GM06990 (cell line): Measurements from ENCODE around the gene DLK1.

ENCODE experiments used
- DNase-seq: peaks from one replicate; pipeline ENCODE4 v3.0.0-alpha.2; 2011; ENCODE audit not compliant: insufficient read length; ENCODE audit errors: extremely low read depth
- H3K27me3 ChIP-seq: replicated peaks from 2 replicates; pipeline ENCODE4 v1.6.0; 2011; ENCODE audit warnings: low read length; ENCODE audit not compliant: control insufficient read depth, insufficient read depth
- H3K36me3 ChIP-seq: 2 replicates; pipeline ENCODE4 v1.5.1; 2011; ENCODE audit warnings: low read length; ENCODE audit not compliant: control insufficient read depth, insufficient read depth
- H3K4me3 ChIP-seq: replicated peaks from 2 replicates; pipeline ENCODE4 v1.5.1; 2011; ENCODE audit warnings: low read depth, mild to moderate bottlenecking, control low read depth, low read length
- CTCF ChIP-seq: IDR thresholded peaks from 2 replicates; pipeline ENCODE4 v1.5.1; 2011; ENCODE audit warnings: low read length, control low read depth, mild to moderate bottlenecking, inconsistent platforms; ENCODE audit not compliant: insufficient read depth, poor library complexity, severe bottlenecking

The DLK1 gene

GRCh38 chr14:100727873-100728240, 1.2 kb downstream of the DLK1 start:
- no peak overlapping the region for H3K4me3 ChIP-seq
- no peak for DNase-seq
- no peaks in the 10 kb centered on the region for H3K36me3 ChIP-seq

GRCh38 chr14:100728962-100729361, 2.3 kb downstream of the DLK1 start:
- no peak for DNase-seq
- Histone ChIP-seq H3K36me3 (no peaks in the 10 kb centered on the region), H3K27me3 (no peaks in the 10 kb centered on the region), H3K4me3 (no peak overlapping the region)
- TF ChIP-seq CTCF, result no peak

More at GRCh38 chr14:100727873-100728240, 1.2 kb downstream of the DLK1 start:
- no peak for TF ChIP-seq CTCF
- no peaks in the 10 kb centered on the region for H3K27me3 ChIP-seq

- H3K27me3 ChIP-seq, result no peaks in the 10 kb centered on the region
- H3K4me3 ChIP-seq, result no peak overlapping the region
- TF ChIP-seq CTCF, result no peak
- H3K36me3 ChIP-seq, result no peaks in the 10 kb centered on the region
- DNase-seq, result no peak
Observed at GRCh38 chr14:100729982-100730381, 3.3 kb downstream of the DLK1 start.

GRCh38 chr14:100730581-100730980, 3.9 kb downstream of the DLK1 start:
- DNase-seq, result no peak
- TF ChIP-seq CTCF, result no peak
- Histone ChIP-seq H3K4me3 (no peak overlapping the region), H3K27me3 (no peaks in the 10 kb centered on the region), H3K36me3 (no peaks in the 10 kb centered on the region)

GRCh38 chr14:100731011-100731670, 4.4 kb downstream of the DLK1 start:
- H3K36me3 ChIP-seq, result no peaks in the 10 kb centered on the region
- TF ChIP-seq CTCF, result no peak
- no peak overlapping the region for H3K4me3 ChIP-seq
- no peaks in the 10 kb centered on the region for H3K27me3 ChIP-seq
- DNase-seq, result no peak
